IPS-15b (cell line): Measurements from ENCODE around the gene EXOC4.

Source experiments
- H3K27me3 ChIP-seq: one replicate; pipeline ENCODE4 v1.6.1; 2013; ENCODE audit warnings: low read length; ENCODE audit not compliant: control insufficient read depth, insufficient read depth
- H3K36me3 ChIP-seq: one replicate; pipeline ENCODE4 v1.6.1; 2013; ENCODE audit warnings: low read length; ENCODE audit not compliant: control insufficient read depth, insufficient read depth
- H3K4me1 ChIP-seq: one replicate; pipeline ENCODE4 v1.6.1; 2013; ENCODE audit warnings: mild to moderate bottlenecking, low read length; ENCODE audit not compliant: control insufficient read depth, insufficient read depth
- H3K4me3 ChIP-seq: one replicate; pipeline ENCODE4 v1.5.1; 2013; ENCODE audit warnings: low read depth, low read length
- H3K9ac ChIP-seq: one replicate; pipeline ENCODE4 v1.6.1; 2013; ENCODE audit warnings: low read depth, mild to moderate bottlenecking, low read length
- H3K9me3 ChIP-seq: one replicate; pipeline ENCODE4 v1.6.1; 2013; ENCODE audit warnings: mild to moderate bottlenecking, low read length; ENCODE audit not compliant: control insufficient read depth, insufficient read depth

EXOC4 gene

DNA sequence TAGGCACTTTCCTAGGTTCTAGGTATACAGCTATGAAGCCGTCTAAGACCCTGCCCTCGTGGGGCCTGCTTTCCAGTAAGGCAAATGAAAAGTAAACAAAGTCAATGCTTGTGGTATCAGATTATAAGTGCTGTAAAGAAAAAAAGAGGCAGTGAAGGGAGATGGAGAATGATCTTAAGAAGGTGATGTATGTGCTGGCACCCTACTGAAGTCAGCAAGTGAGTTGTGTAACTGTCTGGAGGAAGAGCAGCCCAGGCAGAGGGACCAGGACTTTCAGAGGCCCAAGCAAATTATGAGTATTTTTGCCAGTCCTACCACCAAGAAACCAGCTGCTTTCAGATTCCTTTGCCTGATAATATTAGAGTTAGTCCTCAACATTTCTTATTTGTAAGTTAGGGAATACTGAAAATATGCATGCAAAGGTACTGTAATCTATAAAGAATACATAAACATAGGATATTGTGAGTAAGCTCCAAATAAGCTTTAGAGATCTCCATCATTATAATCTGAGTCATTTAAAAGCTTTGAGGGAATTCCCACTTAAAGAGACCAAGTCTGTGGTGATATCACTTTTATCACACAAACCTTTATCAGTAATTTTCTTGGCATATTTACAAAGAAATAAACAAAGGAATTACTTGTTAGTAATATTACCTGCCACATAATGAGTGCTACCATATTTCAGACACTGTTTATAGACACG lies 545.1 kb downstream of the EXOC4 start:
- no peak overlapping the region for H3K9ac ChIP-seq
- no peak overlapping the region for H3K4me3 ChIP-seq
- no peaks in the 10 kb centered on the region for H3K9me3 ChIP-seq
- no peaks in the 10 kb centered on the region for H3K36me3 ChIP-seq
- no peaks in the 10 kb centered on the region for H3K27me3 ChIP-seq
- no peaks in the 10 kb centered on the region for H3K4me1 ChIP-seq

- no peak overlapping the region for H3K4me3 ChIP-seq
- no peaks in the 10 kb centered on the region for H3K9me3 ChIP-seq
- H3K27me3 ChIP-seq: no peaks in the 10 kb centered on the region
- no peaks in the 10 kb centered on the region for H3K36me3 ChIP-seq
- H3K9ac ChIP-seq: no peak overlapping the region
- H3K4me1 ChIP-seq: no peaks in the 10 kb centered on the region
These were observed 548.5 kb downstream of the EXOC4 start for GRCh38 chr7:133801341-133801740.

GRCh38 chr7:133804127-133804526 lies 551.2 kb downstream of the EXOC4 start:
- H3K4me1 ChIP-seq: no peaks in the 10 kb centered on the region
- no peaks in the 10 kb centered on the region for H3K9me3 ChIP-seq
- H3K4me3 ChIP-seq: no peak overlapping the region
- H3K36me3 ChIP-seq: no peaks in the 10 kb centered on the region
- H3K27me3 ChIP-seq: no peaks in the 10 kb centered on the region
- no peak overlapping the region for H3K9ac ChIP-seq

DNA sequence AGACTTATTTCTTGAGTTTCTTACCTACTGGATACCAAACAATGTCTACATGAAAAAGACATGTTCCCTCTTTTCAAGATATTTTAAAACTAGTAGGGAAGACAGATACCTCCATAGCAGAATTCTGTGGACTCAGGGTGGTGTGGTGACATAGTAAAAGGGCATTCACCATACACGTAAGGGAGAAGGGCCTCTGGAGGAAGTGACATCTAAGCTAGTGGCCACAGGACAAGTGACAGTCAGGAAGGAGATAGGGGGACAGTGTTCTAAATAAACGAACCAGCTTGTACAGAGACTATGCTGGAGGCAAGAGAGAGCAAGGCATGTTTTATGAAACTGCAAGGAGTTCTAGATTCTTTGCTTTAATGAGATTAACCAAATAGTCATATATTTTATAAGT lies 552.5 kb downstream of the EXOC4 start:
- Histone ChIP-seq H3K4me1 (no peaks in the 10 kb centered on the region), H3K27me3 (no peaks in the 10 kb centered on the region), H3K36me3 (no peaks in the 10 kb centered on the region), H3K4me3 (no peak overlapping the region), H3K9me3 (no peaks in the 10 kb centered on the region), H3K9ac (no peak overlapping the region)

GRCh38 chr7:133807624-133808492 lies 555.0 kb downstream of the EXOC4 start:
- Histone ChIP-seq H3K4me1 (no peaks in the 10 kb centered on the region), H3K9ac (no peak overlapping the region), H3K4me3 (no peak overlapping the region), H3K36me3 (no peaks in the 10 kb centered on the region), H3K27me3 (no peaks in the 10 kb centered on the region), H3K9me3 (no peaks in the 10 kb centered on the region)

- no peaks in the 10 kb centered on the region for H3K4me1 ChIP-seq
- H3K9ac ChIP-seq: no peak overlapping the region
- no peaks in the 10 kb centered on the region for H3K36me3 ChIP-seq
- H3K9me3 ChIP-seq: no peaks in the 10 kb centered on the region
- H3K27me3 ChIP-seq: no peaks in the 10 kb centered on the region
- H3K4me3 ChIP-seq: no peak overlapping the region
These were observed 555.6 kb downstream of the EXOC4 start for GRCh38 chr7:133808493-133808866.

- Histone ChIP-seq H3K4me1 (no peaks in the 10 kb centered on the region), H3K27me3 (no peaks in the 10 kb centered on the region), H3K9ac (no peak overlapping the region), H3K4me3 (no peak overlapping the region), H3K9me3 (no peaks in the 10 kb centered on the region), H3K36me3 (no peaks in the 10 kb centered on the region)
These were observed 560.0 kb downstream of the EXOC4 start for GRCh38 chr7:133812877-133813276.

DNA sequence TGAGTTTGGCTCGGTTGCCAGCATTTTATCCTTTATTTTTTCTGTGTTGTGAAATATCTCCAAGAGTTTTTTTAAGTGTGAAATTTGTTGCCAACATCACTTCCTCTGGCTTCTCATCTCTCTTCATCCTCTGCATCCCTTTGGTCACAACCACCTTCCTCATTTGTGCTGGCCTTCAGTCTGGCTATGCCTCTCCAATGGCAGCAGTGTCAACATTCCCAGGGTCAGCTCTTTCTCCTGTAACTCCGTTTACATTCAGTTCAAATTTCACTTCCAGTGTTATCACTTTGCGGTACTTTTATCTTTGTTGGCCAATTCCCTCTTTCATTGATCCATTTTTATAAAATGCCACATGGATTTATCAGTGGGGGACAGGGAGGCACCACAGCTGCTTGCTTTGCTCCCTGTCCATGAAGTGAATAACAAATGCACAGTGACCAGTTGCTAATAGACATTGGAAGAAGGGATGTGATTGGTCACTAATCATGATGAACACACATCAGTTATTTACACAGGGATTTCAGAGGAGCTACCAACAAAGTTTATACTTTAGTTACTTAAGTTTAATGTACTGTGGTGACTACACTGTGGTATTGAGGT lies 562.8 kb downstream of the EXOC4 start:
- Histone ChIP-seq H3K36me3 (no peaks in the 10 kb centered on the region), H3K27me3 (no peaks in the 10 kb centered on the region), H3K9ac (no peak overlapping the region), H3K4me3 (no peak overlapping the region), H3K9me3 (no peaks in the 10 kb centered on the region), H3K4me1 (no peaks in the 10 kb centered on the region)

- H3K4me3 ChIP-seq: no peak overlapping the region
- H3K9ac ChIP-seq: no peak overlapping the region
- H3K36me3 ChIP-seq: no peaks in the 10 kb centered on the region
- no peaks in the 10 kb centered on the region for H3K9me3 ChIP-seq
- no peaks in the 10 kb centered on the region for H3K4me1 ChIP-seq
- H3K27me3 ChIP-seq: no peaks in the 10 kb centered on the region
These were observed 566.8 kb downstream of the EXOC4 start for GRCh38 chr7:133819695-133820094.

DNA sequence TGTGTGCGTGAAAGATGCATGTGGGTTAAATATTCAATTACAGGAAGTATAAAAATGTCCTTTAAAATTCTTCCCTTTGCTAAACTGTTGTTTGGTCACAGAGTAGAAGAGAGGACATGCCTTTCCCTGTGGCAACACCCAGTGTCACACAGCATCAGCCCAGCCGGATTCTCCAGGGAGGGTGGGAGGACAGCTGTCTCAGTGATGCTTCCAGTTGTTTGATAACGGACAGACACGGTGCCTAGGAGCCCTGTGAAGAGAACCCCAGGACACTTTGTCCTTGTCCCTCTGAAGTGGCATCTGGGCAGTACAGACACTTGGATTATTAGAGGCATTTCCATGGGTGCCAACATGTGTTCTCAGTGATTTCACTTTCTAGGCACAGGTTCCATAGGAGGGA lies 567.7 kb downstream of the EXOC4 start:
- H3K9ac ChIP-seq: no peak overlapping the region
- H3K27me3 ChIP-seq: no peaks in the 10 kb centered on the region
- no peak overlapping the region for H3K4me3 ChIP-seq
- no peaks in the 10 kb centered on the region for H3K36me3 ChIP-seq
- H3K9me3 ChIP-seq: no peaks in the 10 kb centered on the region
- no peaks in the 10 kb centered on the region for H3K4me1 ChIP-seq

DNA sequence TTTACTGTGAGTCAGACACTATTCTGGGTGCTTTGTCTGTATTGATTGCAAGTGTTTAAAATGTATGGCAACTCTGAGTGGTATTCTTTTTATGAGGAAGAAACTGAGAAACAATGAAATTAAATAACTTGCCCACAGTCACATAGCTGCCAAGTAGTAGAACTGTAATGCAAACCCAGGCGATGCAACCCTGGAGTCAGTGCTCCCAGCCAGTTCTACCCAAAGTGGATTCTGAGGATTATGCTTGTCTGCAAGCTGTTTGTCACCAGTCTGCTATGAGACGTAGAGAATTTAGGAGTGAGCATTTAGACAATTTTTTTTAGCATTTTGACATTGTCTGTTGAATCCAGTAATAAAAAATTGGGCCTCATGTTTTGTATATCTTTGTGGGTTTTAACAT lies 568.3 kb downstream of the EXOC4 start:
- Histone ChIP-seq H3K4me1 (no peaks in the 10 kb centered on the region), H3K9me3 (no peaks in the 10 kb centered on the region), H3K9ac (no peak overlapping the region), H3K27me3 (no peaks in the 10 kb centered on the region), H3K4me3 (no peak overlapping the region), H3K36me3 (no peaks in the 10 kb centered on the region)
